ENCODE results near the gene RPL22L1.

GRCh38 chr3:170869239-170869590 lies 780 bp downstream of the RPL22L1 start:
- TF ChIP-seq EZH2 (IDR thresholded peaks at IDR 0.05; ENCODE audit: borderline replicate concordance, low read depth, low read length, severe bottlenecking) (no peak), CTCF (IDR thresholded peaks at IDR 0.05; ENCODE audit: borderline replicate concordance, extremely low read depth, low read length, poor library complexity, severe bottlenecking) (no peak)

All from DND-41 (cell line).